Cortex of kidney (tissue), 1 donor: ENCODE results near the gene MACROD2.

Experiments used
- DNase-seq: peaks from one replicate; lab custom pipeline; 2025; lab: John Stamatoyannopoulos, UW

MACROD2 gene

GRCh38 chr20:16062661-16063581 is 2067.6 kb downstream of the MACROD2 start:
- no peak for DNase-seq

- DNase-seq, result no peak
Observed at GRCh38 chr20:16063881-16064280, 2068.6 kb downstream of the MACROD2 start.

GRCh38 chr20:16064989-16065707 is 2069.8 kb downstream of the MACROD2 start:
- DNase-seq, result no peak

GRCh38 chr20:16066571-16066970 is 2071.3 kb downstream of the MACROD2 start:
- no peak for DNase-seq

GRCh38 chr20:16069389-16070010 is 2074.2 kb downstream of the MACROD2 start:
- DNase-seq, result no peak

- no peak for DNase-seq
Observed at GRCh38 chr20:16072220-16072619, 2076.9 kb downstream of the MACROD2 start.

- no peak for DNase-seq
Observed at GRCh38 chr20:16078172-16078898, 2083.0 kb downstream of the MACROD2 start.

- DNase-seq, result no peak
Observed at GRCh38 chr20:16081421-16081820, 2086.1 kb downstream of the MACROD2 start.

- DNase-seq, result no peak
Observed at GRCh38 chr20:16082051-16082550, 2086.8 kb downstream of the MACROD2 start.

- no peak for DNase-seq
Observed at GRCh38 chr20:16083639-16084280, 2088.4 kb downstream of the MACROD2 start.

GRCh38 chr20:16095226-16095625 is 2099.9 kb downstream of the MACROD2 start:
- no peak for DNase-seq

GRCh38 chr20:16096756-16097326 is 2101.5 kb downstream of the MACROD2 start:
- DNase-seq, result no peak

GRCh38 chr20:16097788-16098187 is 2102.5 kb downstream of the MACROD2 start:
- DNase-seq, result no peak

- DNase-seq, result no peak
Observed at GRCh38 chr20:16098890-16099639, 2103.7 kb downstream of the MACROD2 start.

- no peak for DNase-seq
Observed at GRCh38 chr20:16100111-16100510, 2104.8 kb downstream of the MACROD2 start.

- DNase-seq, result no peak
Observed at GRCh38 chr20:16100767-16101166, 2105.5 kb downstream of the MACROD2 start.
